ENCODE results near the gene SKIC2.
"Not testable (repeated sequence)": the region's sequence is repeated elsewhere in the genome, so short reads cannot be mapped to it uniquely, and the experiment has no call there.

GRCh38 chr6:32010856-32011530 is 52.0 kb downstream of the SKIC2 start:
- not testable (repeated sequence) for TF ChIP-seq CTCF (IDR thresholded peaks at IDR 0.05; ENCODE audit: low read depth, low read length); EZH2phosphoT487 (IDR thresholded peaks at IDR 0.05; ENCODE audit: low read depth)

Measured in OCI-LY3 (cell line).